Stomach (tissue), 9 donors: ENCODE data around the gene BMP7. TPM values are rescaled to one million over a fixed set of nuclear protein-coding genes. Genes with fewer than 3 reads are reported as not detected.

Source experiments
- DNase-seq, 2 donors: peaks; one replicate each; pipeline versions ENCODE4 v3.0.0 to v3.0.0-alpha.2; 2013 to 2019
- H3K27ac ChIP-seq, 5 donors: fragments of 200-600 bp in 4 of 5; sonication (generic) in 4 of 5; one replicate each; pipeline ENCODE4 v1.5.1; 2013 to 2019; ENCODE audit warnings: mild to moderate bottlenecking in 1 of 5, moderate library complexity in 1 of 5
- H3K27me3 ChIP-seq, 3 donors: fragments of 200-600 bp; sonication (generic); one replicate each; pipeline ENCODE4 v1.5.1; 2017 to 2019; ENCODE audit warnings: mixed run types in 1 of 3
- H3K36me3 ChIP-seq, 4 donors: fragments of 200-600 bp; sonication (generic); 1 replicate in 3 of 4; 2 replicates in 1 of 4; pipeline ENCODE4 v1.5.1; 2016 to 2019
- H3K4me1 ChIP-seq, 4 donors: fragments of 200-600 bp; sonication (generic); one replicate each; pipeline ENCODE4 v1.5.1; 2016 to 2019
- H3K4me3 ChIP-seq, 4 donors: fragments of 200-600 bp; sonication (generic) in 3 of 4; one replicate each; pipeline ENCODE4 v1.5.1; 2016 to 2019; ENCODE audit warnings: mild to moderate bottlenecking in 1 of 4
- H3K9me3 ChIP-seq, 4 donors: fragments of 200-600 bp; sonication (generic); one replicate each; pipeline ENCODE4 v1.5.1; 2016 to 2019
- CTCF ChIP-seq, 7 experiments: fragments of 450-650 bp in 4 of 7; fragments of 200-600 bp in 3 of 7; sonication (generic) in 3 of 7; IDR thresholded peaks; one replicate each; pipeline ENCODE4 v1.5.1; 2016 to 2019; ENCODE audit warnings: antibody characterized with exemption in 7 of 7, control low read depth in 2 of 7, mild to moderate bottlenecking in 1 of 7
- EP300 ChIP-seq: sonication (generic); formaldehyde crosslinking; IDR thresholded peaks from one replicate; pipeline ENCODE4 v1.6.1; 2017; ENCODE audit warnings: antibody characterized with exemption
- POLR2A ChIP-seq, 4 donors: fragments of 450-650 bp; IDR thresholded peaks; one replicate each; pipeline ENCODE4 v1.6.1; 2016; ENCODE audit warnings: antibody characterized with exemption in 4 of 4, control low read depth in 2 of 4, mild to moderate bottlenecking in 1 of 4, moderate library complexity in 1 of 4
- POLR2AphosphoS5 ChIP-seq, 3 donors: sonication (generic); formaldehyde crosslinking; IDR thresholded peaks; one replicate each; pipeline ENCODE4 v1.6.1; 2016; ENCODE audit warnings: antibody characterized with exemption in 3 of 3
- WGBS, 5 donors: extraction: QIAGEN DNeasy Blood & Tissue Kit in 3 of 5; methylation state at CpG; one replicate each; pipeline versions ENCODE4 v1.1.5 to v1.1.7; 2013 to 2018; 5-methylcytosine and 5-hydroxymethylcytosine counted together
- intact Hi-C: fragments of 100-400 bp; cut with DNase I; formaldehyde crosslinking; loops from one replicate; pipeline ENCODE4 v1.15.1; 2023; ENCODE audit warnings: low total_unique reads
- polyA plus RNA-seq, 3 donors: library from polyadenylated mRNA; stranded (reverse); fragments of 200-250 nt; gene quantifications; one replicate each; pipeline ENCODE4 v1.2.3, GENCODE V29; 2013
- total RNA-seq, 5 donors: library from RNA; depleted of rRNA; stranded (reverse); fragments of >200 nt; gene quantifications; one replicate each; pipeline versions ENCODE4 v1.1.0 to v1.2.3, GENCODE V29; 2014 to 2016
- donor health status: healthy with polysubstance abuse.
- donor health status: Bipolar disorder and iron deficiency.
- donor health status: healthy.

Gene BMP7
- total and polyA plus RNA-seq, 8 donors = under 0.01 to 11.0 (median 2.4) TPM

DNA sequence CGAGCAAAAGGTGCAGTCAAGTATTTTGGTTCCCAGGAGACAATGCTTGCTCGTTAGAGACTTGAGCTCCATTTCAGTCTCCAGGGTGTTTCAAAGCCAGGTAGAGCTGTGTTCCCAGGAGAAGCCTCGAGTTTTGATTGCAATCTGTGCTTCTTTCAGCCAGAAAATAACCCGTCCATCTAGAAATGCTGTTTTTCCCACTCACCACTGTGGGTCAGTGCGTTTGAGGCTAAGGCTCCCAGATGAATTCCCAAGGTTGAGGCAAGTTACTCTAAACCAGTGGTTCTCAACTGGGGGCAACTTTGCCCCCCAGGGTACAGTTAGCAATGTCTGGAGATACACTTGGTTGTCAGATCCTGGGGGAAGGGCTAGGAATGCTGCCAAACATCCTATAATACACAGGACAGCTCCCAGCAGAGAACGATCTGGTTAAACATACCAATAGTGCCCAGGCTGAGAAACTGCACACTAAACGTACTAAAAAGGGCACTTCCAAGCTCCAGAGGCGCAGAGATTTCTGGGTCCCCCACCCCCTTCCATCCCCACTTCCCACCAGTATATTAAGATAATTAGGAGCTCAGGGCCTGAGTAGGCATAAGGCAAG is 13.8 kb downstream of the BMP7 start:
- H3K36me3 ChIP-seq = no peaks in the 10 kb centered on the region
- intact Hi-C loops = no loop called here
- peaks cover 0 to 31% (median 0%) of the 10 kb centered on the region in 3 donors for H3K27me3 ChIP-seq
- peaks cover 0 to 5% (median 0%) of the 10 kb centered on the region in 4 donors for H3K4me1 ChIP-seq
- peaks cover 0 to 5% (median 0%) of the 10 kb centered on the region in 4 donors for H3K9me3 ChIP-seq
- no peak overlapping the region for H3K4me3 ChIP-seq
- TF ChIP-seq POLR2AphosphoS5 (IDR thresholded peaks at IDR 0.05) (no peak), CTCF (IDR thresholded peaks at IDR 0.05) (no peak), EP300 (no peak), POLR2A (IDR thresholded peaks at IDR 0.05) (no peak)
- H3K27ac ChIP-seq = no peak overlapping the region
- 58 to 74% (median 67%) methylated on average over 8 of the region's 8 CpGs for WGBS, 5 donors
- no peak for DNase-seq

GRCh38 chr20:57251949-57252348 is 14.5 kb downstream of the BMP7 start:
- H3K4me3 ChIP-seq = no peak overlapping the region
- TF ChIP-seq CTCF (IDR thresholded peaks at IDR 0.05) = no peak
- no peak for TF ChIP-seq POLR2A (IDR thresholded peaks at IDR 0.05)
- TF ChIP-seq EP300 = no peak
- no peak for TF ChIP-seq POLR2AphosphoS5 (IDR thresholded peaks at IDR 0.05)
- peaks cover 0 to 9% (median 2%) of the 10 kb centered on the region in 4 donors for H3K4me1 ChIP-seq
- DNase-seq = no peak
- H3K36me3 ChIP-seq = no peaks in the 10 kb centered on the region
- no peak overlapping the region for H3K27ac ChIP-seq
- peaks cover 0 to 5% (median 0%) of the 10 kb centered on the region in 4 donors for H3K9me3 ChIP-seq
- peaks cover 0 to 31% (median 0%) of the 10 kb centered on the region in 3 donors for H3K27me3 ChIP-seq
- intact Hi-C loops = no loop called here
- 90 to 95% (median 94%) methylated on average over 9 of the region's 9 CpGs for WGBS, 5 donors

GRCh38 chr20:57251344-57251743 is 15.1 kb downstream of the BMP7 start:
- Histone ChIP-seq H3K9me3 (peaks cover 0 to 5% (median 0%) of the 10 kb centered on the region in 4 donors), H3K27ac (no peak overlapping the region), H3K27me3 (peaks cover 0 to 28% (median 0%) of the 10 kb centered on the region in 3 donors), H3K36me3 (no peaks in the 10 kb centered on the region), H3K4me1 (peaks cover 0 to 9% (median 2%) of the 10 kb centered on the region in 4 donors), H3K4me3 (no peak overlapping the region)
- intact Hi-C loops = no loop called here
- TF ChIP-seq POLR2AphosphoS5 (IDR thresholded peaks at IDR 0.05) (no peak), CTCF (IDR thresholded peaks at IDR 0.05) (no peak)
- 63 to 76% (median 76%) methylated on average over 5 to 7 of the region's 7 CpGs for WGBS, 5 donors
- no peak for DNase-seq

DNA sequence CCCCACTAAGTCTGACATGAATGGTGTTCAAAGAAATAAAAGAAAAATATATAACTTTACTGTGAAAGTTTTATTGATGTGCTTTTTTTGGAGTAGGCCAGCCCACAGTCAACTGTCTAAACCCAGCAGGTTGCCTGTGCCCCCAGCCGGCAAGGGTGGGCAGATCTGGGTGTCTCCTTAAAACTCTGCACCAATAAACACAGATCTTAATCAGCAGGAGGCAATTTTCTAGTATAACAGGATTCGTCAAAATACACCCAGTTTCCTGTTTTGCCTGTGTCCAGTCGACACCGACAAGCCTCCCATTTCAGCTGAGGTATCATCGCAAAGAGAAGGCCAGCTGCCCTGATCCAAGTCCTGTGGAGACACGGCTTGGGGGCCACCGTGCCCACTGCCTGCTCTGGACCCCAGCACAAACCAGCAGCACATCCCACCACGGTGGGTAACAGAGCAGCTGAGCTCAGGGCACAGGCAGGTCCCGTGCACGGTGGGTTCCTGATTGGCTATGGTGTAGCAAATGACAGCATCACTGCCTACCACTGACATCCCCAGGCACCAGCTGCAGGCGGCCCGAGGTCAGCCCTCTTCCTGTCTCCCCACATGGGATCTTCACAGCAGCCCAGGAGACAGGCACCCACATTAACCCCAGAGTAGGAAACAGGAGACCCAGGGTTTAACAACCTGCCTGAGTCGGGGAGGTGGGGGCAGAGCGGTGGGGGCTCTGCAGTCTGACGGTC is 15.7 kb downstream of the BMP7 start:
- no peaks in the 10 kb centered on the region for H3K36me3 ChIP-seq
- no peak overlapping the region for H3K4me3 ChIP-seq
- H3K4me1 ChIP-seq = peaks cover 0 to 9% (median 2%) of the 10 kb centered on the region in 4 donors
- H3K27ac ChIP-seq = no peak overlapping the region
- intact Hi-C loops = no loop called here
- peaks cover 0 to 5% (median 0%) of the 10 kb centered on the region in 4 donors for H3K9me3 ChIP-seq
- TF ChIP-seq EP300 = no peak
- peaks cover 0 to 26% (median 0%) of the 10 kb centered on the region in 3 donors for H3K27me3 ChIP-seq
- DNase-seq = no peak
- WGBS, 5 donors = 60 to 69% (median 61%) methylated on average over 12 to 15 of the region's 15 CpGs
